Uterus (tissue), 4 donors: ENCODE measurements around the gene ECM2. TPM values are rescaled to one million over a fixed set of nuclear protein-coding genes. Genes with fewer than 3 reads are reported as not detected.

Experiments used
- DNase-seq, 2 donors: peaks; one replicate each; pipeline ENCODE4 v3.0.0-alpha.2; 2019 to 2020
- H3K27ac ChIP-seq, 2 donors: fragments of 200-600 bp; sonication (generic); 1 replicate in 1 of 2; 2 replicates in 1 of 2; pipeline ENCODE4 v1.5.1; 2016 to 2018
- H3K27me3 ChIP-seq, 2 donors: fragments of 200-600 bp; sonication (generic); one replicate each; pipeline ENCODE4 v1.5.1; 2018 to 2019; ENCODE audit warnings: control low read depth in 1 of 2
- H3K36me3 ChIP-seq, 2 donors: fragments of 200-600 bp; sonication (generic); one replicate each; pipeline ENCODE4 v1.5.1; 2019; ENCODE audit warnings: control low read depth in 1 of 2
- H3K4me1 ChIP-seq, 2 donors: fragments of 200-600 bp; sonication (generic); one replicate each; pipeline ENCODE4 v1.5.1; 2018 to 2019; ENCODE audit warnings: control low read depth in 1 of 2
- H3K4me3 ChIP-seq, 2 donors: fragments of 200-600 bp; sonication (generic); 1 replicate in 1 of 2; 2 replicates in 1 of 2; pipeline ENCODE4 v1.5.1; 2018 to 2019; ENCODE audit warnings: mild to moderate bottlenecking in 1 of 2
- H3K9me3 ChIP-seq, 2 donors: fragments of 200-600 bp; sonication (generic); one replicate each; pipeline ENCODE4 v1.5.1; 2019; ENCODE audit warnings: control low read depth in 1 of 2
- CTCF ChIP-seq, 4 experiments: fragments of 200-600 bp in 2 of 4; fragments of 450-650 bp in 2 of 4; sonication (generic) in 2 of 4; IDR thresholded peaks; one replicate each; pipeline ENCODE4 v1.5.1; 2016 to 2019; ENCODE audit warnings: antibody characterized with exemption in 4 of 4, mild to moderate bottlenecking in 2 of 4, moderate library complexity in 1 of 4
- POLR2A ChIP-seq, 2 donors: fragments of 450-650 bp; IDR thresholded peaks; one replicate each; pipeline ENCODE4 v1.6.1; 2016; ENCODE audit warnings: antibody characterized with exemption in 2 of 2, mild to moderate bottlenecking in 1 of 2, moderate library complexity in 1 of 2
- intact Hi-C: fragments of 100-400 bp; cut with DNase I; formaldehyde crosslinking; loops from one replicate; pipeline ENCODE4 v1.15.1; 2023; ENCODE audit warnings: low total_unique reads
- total RNA-seq, 4 donors: library from RNA; depleted of rRNA in 3 of 4; stranded (reverse); fragments of >200 nt in 3 of 4; gene quantifications; one replicate each; pipeline versions ENCODE4 v1.1.0 to v1.2.4, GENCODE V29; 2014 to 2023
- donor health status: DM: yes; HTN: yes; CAD: no.

ECM2 gene
- total RNA-seq, 4 donors from 2014 or later = 21.8 to 34.0 (median 27.7) TPM

GRCh38 chr9:92480986-92481633 lies 54.7 kb downstream of the ECM2 start:
- H3K4me1 ChIP-seq = peaks cover 4 to 7% of the 10 kb centered on the region in 2 donors
- intact Hi-C loops = no loop called here
- DNase-seq = no peak
- H3K36me3 ChIP-seq = no peaks in the 10 kb centered on the region
- H3K4me3 ChIP-seq = peak overlapping the region; percentile 19 to 22
- TF ChIP-seq POLR2A (IDR thresholded peaks at IDR 0.05) (no peak), CTCF (IDR thresholded peaks at IDR 0.05) (no peak)
- H3K27ac ChIP-seq = peak overlapping the region; percentile 81 to 96
- H3K27me3 ChIP-seq = no peaks in the 10 kb centered on the region
- H3K9me3 ChIP-seq = no peaks in the 10 kb centered on the region

DNA sequence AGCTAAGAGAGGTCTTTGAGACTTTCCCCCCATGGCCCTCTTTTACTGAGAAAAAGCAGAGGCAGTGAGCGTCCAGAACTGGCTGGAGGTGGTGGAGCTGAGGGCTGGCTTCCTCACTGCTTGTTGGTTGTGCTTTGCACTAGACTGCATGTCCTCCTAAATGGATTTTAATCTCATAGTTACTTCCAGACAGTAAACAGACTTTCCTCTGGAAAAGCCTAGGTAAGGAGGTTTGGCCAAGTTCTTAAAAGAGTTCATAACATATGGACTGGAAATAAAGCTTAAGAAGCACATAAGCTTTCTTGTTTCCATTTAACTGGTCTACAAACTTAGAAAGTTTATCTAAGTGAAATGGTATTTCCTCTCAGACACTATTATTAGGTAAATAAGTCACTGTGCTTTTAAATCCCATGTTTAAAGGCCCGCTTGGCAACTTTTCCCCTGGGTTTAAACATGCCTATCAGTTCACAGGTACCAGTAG lies 55.5 kb downstream of the ECM2 start:
- no peaks in the 10 kb centered on the region for H3K36me3 ChIP-seq
- no peaks in the 10 kb centered on the region for H3K9me3 ChIP-seq
- TF ChIP-seq POLR2A (IDR thresholded peaks at IDR 0.05) (peak; percentile 39 to 49), CTCF (IDR thresholded peaks at IDR 0.05) (no peak)
- H3K4me3 ChIP-seq = peak overlapping the region; percentile 19 to 22
- DNase-seq = peak in 1 of 2 donors; percentile 80
- H3K27ac ChIP-seq = peak overlapping the region; percentile 81 to 96
- intact Hi-C loops = no loop called here
- peaks cover 4 to 7% of the 10 kb centered on the region in 2 donors for H3K4me1 ChIP-seq
- no peaks in the 10 kb centered on the region for H3K27me3 ChIP-seq

GRCh38 chr9:92479346-92479745 lies 56.4 kb downstream of the ECM2 start:
- intact Hi-C loops = no loop called here
- peaks cover 4 to 7% of the 10 kb centered on the region in 2 donors for H3K4me1 ChIP-seq
- DNase-seq = no peak

GRCh38 chr9:92478783-92479182 lies 57.0 kb downstream of the ECM2 start:
- TF ChIP-seq POLR2A (IDR thresholded peaks at IDR 0.05) = no peak
- no peak for TF ChIP-seq CTCF (IDR thresholded peaks at IDR 0.05)
- no peak overlapping the region for H3K4me3 ChIP-seq
- peak overlapping the region; percentile 81 to 96 for H3K27ac ChIP-seq
- DNase-seq = no peak
- H3K4me1 ChIP-seq = peaks cover 4 to 7% of the 10 kb centered on the region in 2 donors
- H3K36me3 ChIP-seq = no peaks in the 10 kb centered on the region
- H3K9me3 ChIP-seq = no peaks in the 10 kb centered on the region
- intact Hi-C loops = no loop called here
- H3K27me3 ChIP-seq = no peaks in the 10 kb centered on the region

More at GRCh38 chr9:92479346-92479745, 56.4 kb downstream of the ECM2 start:
- no peak overlapping the region for H3K4me3 ChIP-seq
- H3K9me3 ChIP-seq = no peaks in the 10 kb centered on the region
- no peak for TF ChIP-seq POLR2A (IDR thresholded peaks at IDR 0.05)
- TF ChIP-seq CTCF (IDR thresholded peaks at IDR 0.05) = no peak
- no peaks in the 10 kb centered on the region for H3K36me3 ChIP-seq
- H3K27me3 ChIP-seq = no peaks in the 10 kb centered on the region
- peak overlapping the region; percentile 81 to 96 for H3K27ac ChIP-seq

GRCh38 chr9:92476962-92477361 lies 58.8 kb downstream of the ECM2 start:
- Histone ChIP-seq H3K4me1 (peaks cover 4 to 7% of the 10 kb centered on the region in 2 donors), H3K36me3 (no peaks in the 10 kb centered on the region), H3K4me3 (no peak overlapping the region), H3K9me3 (no peaks in the 10 kb centered on the region), H3K27ac (peak overlapping the region; percentile 26 to 81), H3K27me3 (no peaks in the 10 kb centered on the region)
- intact Hi-C loops = no loop called here
- DNase-seq = no peak
- TF ChIP-seq POLR2A (IDR thresholded peaks at IDR 0.05) = no peak
- TF ChIP-seq CTCF (IDR thresholded peaks at IDR 0.05) = no peak
